PFSK-1 (cell line): ENCODE results near the gene GRIA3.

Experiments used
- POLR2AphosphoS5 ChIP-seq: IDR thresholded peaks from 2 replicates; pipeline ENCODE4 v1.6.1; 2012; ENCODE audit warnings: low read depth, mild to moderate bottlenecking, control low read depth, low read length, moderate library complexity
- REST ChIP-seq, 2 experiments: IDR thresholded peaks; 2 replicates each; pipeline versions ENCODE4 v1.6.1 to v1.8.0; 2011 to 2012; ENCODE audit warnings: low read depth in 2 of 2, low read length in 2 of 2, control low read depth in 1 of 2, inconsistent platforms in 1 of 2, mild to moderate bottlenecking in 1 of 2, moderate library complexity in 1 of 2; ENCODE audit not compliant: insufficient read depth in 1 of 2
- SIN3A ChIP-seq: IDR thresholded peaks from 2 replicates; pipeline ENCODE4 v1.6.1; 2012; ENCODE audit warnings: mild to moderate bottlenecking, low read length, moderate library complexity, borderline replicate concordance; ENCODE audit not compliant: insufficient read depth
- TAF1 ChIP-seq: IDR thresholded peaks from 2 replicates; pipeline ENCODE4 v1.6.1; 2012; ENCODE audit warnings: low read length, control low read depth, borderline replicate concordance; ENCODE audit not compliant: insufficient read depth

DNA sequence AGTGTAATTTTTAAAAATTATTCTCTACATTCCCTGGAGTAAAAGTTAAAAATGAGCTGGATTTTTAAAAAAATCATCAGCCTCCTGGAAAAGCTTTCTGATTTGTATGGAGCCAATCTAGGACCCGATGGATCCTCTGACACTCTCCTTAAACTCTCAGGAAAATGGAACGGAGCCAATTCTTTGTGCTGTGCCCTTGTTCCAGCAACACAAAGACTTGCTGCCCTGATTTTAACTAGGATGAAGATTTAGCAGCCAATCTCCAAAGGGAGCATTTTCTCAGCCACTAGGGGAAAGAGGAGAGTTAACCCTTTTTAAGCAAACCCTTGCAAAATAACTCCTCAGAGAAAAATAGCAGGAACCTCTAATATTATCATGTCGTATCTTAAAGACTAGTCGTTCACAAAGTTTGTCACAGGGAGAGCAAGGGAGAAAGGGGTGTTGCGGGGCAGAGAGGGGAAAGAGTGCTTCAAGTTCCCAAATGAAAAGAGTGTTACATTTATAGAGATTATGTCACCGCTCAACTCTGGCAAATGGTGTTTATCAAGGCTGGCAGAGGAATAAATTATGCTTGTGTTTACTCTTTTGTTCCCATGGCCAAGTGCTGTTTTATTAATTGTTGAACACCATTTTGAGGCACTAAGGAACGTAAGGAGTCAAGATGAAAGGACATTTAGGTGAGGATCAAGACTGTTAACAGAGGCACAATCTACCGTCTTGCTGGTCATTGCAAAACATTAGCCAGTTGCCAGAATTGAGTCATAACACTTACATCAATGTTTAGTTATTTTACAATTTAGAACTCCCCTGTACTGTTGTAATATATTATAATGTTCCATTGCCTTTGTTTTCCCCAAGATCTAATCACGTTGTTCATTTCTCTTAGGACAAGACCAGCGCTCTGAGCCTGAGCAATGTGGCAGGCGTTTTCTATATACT, 298.1 kb downstream of the GRIA3 start:
- no peak for TF ChIP-seq POLR2AphosphoS5
- TF ChIP-seq TAF1: no peak
- no peak for TF ChIP-seq REST (IDR thresholded peaks at IDR 0.05; ENCODE audit: insufficient read depth in 1 of 2, low read depth in 2 of 2, low read length in 2 of 2)
- TF ChIP-seq SIN3A: no peak
